OCI-LY1 (cell line): ENCODE measurements around the gene FHIT.

Experiments used
- CTCF ChIP-seq: fragments of 200-600 bp; sonication (generic), shearing (Covaris generic); IDR thresholded peaks from 2 replicates; pipeline ENCODE4 v1.5.1; 2017; ENCODE audit warnings: mild to moderate bottlenecking, antibody characterized with exemption, low read length, moderate library complexity, mixed read lengths
- EZH2 ChIP-seq: fragments of 200-600 bp; sonication (generic), shearing (Covaris generic); IDR thresholded peaks from 2 replicates; pipeline ENCODE4 v1.8.0; 2017; ENCODE audit warnings: borderline replicate concordance, mixed run types, mild to moderate bottlenecking, antibody characterized with exemption, low read length, moderate library complexity, mixed read lengths

GRCh38 chr3:60555686-60556354 is 695.4 kb downstream of the FHIT start:
- no peak for TF ChIP-seq CTCF
- no peak for TF ChIP-seq EZH2
